GM12878 (cell line): ENCODE measurements around the gene DNAH2. TPM values are rescaled to one million over a fixed set of nuclear protein-coding genes. Genes with fewer than 3 reads are reported as not detected.

Experiments
- ATF2 ChIP-seq: IDR thresholded peaks from 2 replicates; pipeline ENCODE4 v1.6.1; 2012; ENCODE audit warnings: low read length, inconsistent platforms
- ATF7 ChIP-seq: fragments of 450-650 bp; IDR thresholded peaks from 2 replicates; pipeline ENCODE4 v1.6.1; 2016; ENCODE audit warnings: low read depth, mild to moderate bottlenecking
- BMI1 ChIP-seq: fragments of 450-650 bp; IDR thresholded peaks from 2 replicates; pipeline ENCODE4 v1.6.1; 2016; ENCODE audit warnings: mild to moderate bottlenecking, moderate library complexity, borderline replicate concordance
- BRCA1 ChIP-seq: IDR thresholded peaks from 2 replicates; pipeline ENCODE4 v1.6.1; 2011; ENCODE audit warnings: low read depth, low read length, improper control_type of control experiment
- CHD2 ChIP-seq: IDR thresholded peaks from 2 replicates; pipeline ENCODE4 v1.6.1; 2011; ENCODE audit warnings: low read depth, low read length, improper control_type of control experiment, borderline replicate concordance
- CHD4 ChIP-seq: fragments of 200-600 bp; sonication (generic); IDR thresholded peaks from 2 replicates; pipeline ENCODE4 v1.6.1; 2016; ENCODE audit warnings: mild to moderate bottlenecking
- CREB1 ChIP-seq: IDR thresholded peaks from 2 replicates; pipeline ENCODE4 v1.6.1; 2012; ENCODE audit warnings: low read depth, mild to moderate bottlenecking, inconsistent platforms
- GATAD2B ChIP-seq: fragments of 450-650 bp; conservative IDR thresholded peaks from 2 replicates; pipeline ENCODE4 v1.6.1; 2017; ENCODE audit warnings: low read depth, mild to moderate bottlenecking, moderate library complexity
- IKZF1 ChIP-seq: fragments of 450-650 bp; conservative IDR thresholded peaks from 2 replicates; pipeline ENCODE4 v1.6.1; 2017; ENCODE audit warnings: antibody characterized with exemption, mild to moderate bottlenecking
- MYB ChIP-seq: fragments of 150-350 bp; IDR thresholded peaks from 2 replicates; pipeline ENCODE4 v1.6.1; 2014; ENCODE audit warnings: mild to moderate bottlenecking, low read depth, low read length, borderline replicate concordance
- MYC ChIP-seq: IDR thresholded peaks from 2 replicates; pipeline ENCODE4 v1.6.1; 2011; ENCODE audit warnings: mild to moderate bottlenecking, low read length, moderate library complexity, inconsistent platforms; ENCODE audit not compliant: insufficient read depth, insufficient replicate concordance, insufficient read length, severe bottlenecking
- NBN ChIP-seq: fragments of 450-650 bp; IDR thresholded peaks from 2 replicates; pipeline ENCODE4 v1.6.1; 2016
- NFYB ChIP-seq: IDR thresholded peaks from 2 replicates; pipeline ENCODE4 v1.6.1; 2011; ENCODE audit warnings: low read depth, mild to moderate bottlenecking, low read length, improper control_type of control experiment, moderate library complexity; ENCODE audit not compliant: insufficient read depth
- PKNOX1 ChIP-seq: fragments of 450-650 bp; IDR thresholded peaks from 2 replicates; pipeline ENCODE4 v1.6.1; 2016; ENCODE audit warnings: mild to moderate bottlenecking
- POLR2A ChIP-seq: IDR thresholded peaks from 2 replicates; pipeline ENCODE4 v1.6.1; 2011; ENCODE audit warnings: low read depth, mild to moderate bottlenecking, low read length
- RAD21 ChIP-seq: IDR thresholded peaks from 2 replicates; pipeline ENCODE4 v1.6.1; 2011; ENCODE audit warnings: mild to moderate bottlenecking, low read depth, low read length, moderate library complexity; ENCODE audit not compliant: insufficient read depth
- SKIL ChIP-seq: fragments of 450-650 bp; IDR thresholded peaks from 2 replicates; pipeline ENCODE4 v1.6.1; 2017; ENCODE audit warnings: mild to moderate bottlenecking, low read depth, inconsistent platforms; ENCODE audit not compliant: poor library complexity, severe bottlenecking
- SRF ChIP-seq, 2 experiments: IDR thresholded peaks; 2 replicates each; pipeline ENCODE4 v1.6.1; 2011; ENCODE audit warnings: low read depth in 2 of 2, low read length in 2 of 2, mild to moderate bottlenecking in 1 of 2, moderate library complexity in 1 of 2
- STAT3 ChIP-seq: IDR thresholded peaks from 2 replicates; pipeline ENCODE4 v1.6.1; 2011; ENCODE audit warnings: low read depth, low read length, improper control_type of control experiment
- SUPT20H ChIP-seq: IDR thresholded peaks from 2 replicates; pipeline ENCODE4 v1.6.1; 2011; ENCODE audit warnings: low read depth, mild to moderate bottlenecking, low read length, moderate library complexity, borderline replicate concordance; ENCODE audit not compliant: control insufficient read depth
- SUZ12 ChIP-seq: fragments of 200-600 bp; sonication (generic); IDR thresholded peaks from one replicate; pipeline ENCODE4 v1.6.1; 2018; ENCODE audit warnings: antibody characterized with exemption, mild to moderate bottlenecking; ENCODE audit not compliant: unreplicated experiment
- ZNF217 ChIP-seq: fragments of 450-650 bp; IDR thresholded peaks from 2 replicates; pipeline ENCODE4 v1.6.1; 2017; ENCODE audit warnings: antibody characterized with exemption, mild to moderate bottlenecking
- ZNF622 ChIP-seq: fragments of 450-650 bp; IDR thresholded peaks from 2 replicates; pipeline ENCODE4 v1.6.1; 2017; ENCODE audit warnings: mild to moderate bottlenecking, inconsistent platforms
- ZNF687 ChIP-seq: fragments of 450-650 bp; IDR thresholded peaks from 2 replicates; pipeline ENCODE4 v1.6.1; 2017; ENCODE audit warnings: mild to moderate bottlenecking, moderate library complexity
- polyA plus RNA-seq, 11 experiments: library from polyadenylated mRNA; depleted of rRNA in 4 of 11; unstranded in 6 of 11; stranded (reverse) in 5 of 11; fragments of >200 nt; fragmentation: Nextera tagmentation in 4 of 11; fragmentation: Illumina TruSeq in 1 of 11; extraction: Ambion mirVana in 4 of 11; extraction: Trizol in 1 of 11; gene quantifications; 1 replicate in 1 of 11; 2 replicates in 10 of 11; pipeline versions ENCODE4 v1.2.1 to v1.2.3, GENCODE V29; 2011 to 2016; ENCODE audit warnings: inconsistent platforms in 2 of 11, missing spikeins in 2 of 11, low read depth in 1 of 11
- total RNA-seq, 4 experiments: library from RNA; depleted of rRNA in 3 of 4; stranded (reverse); fragments of >200 nt in 3 of 4; fragmentation: Illumina TruSeq in 1 of 4; extraction: Trizol in 1 of 4; gene quantifications; 2 replicates each; pipeline versions ENCODE4 v1.2.1 to v1.2.3, GENCODE V29; 2013 to 2021

Gene DNAH2
- total and polyA plus RNA-seq, 10 of the 15 experiments (the other 5 are each of a cell fraction or from before 2014, with no cell fraction given) = not detected

GRCh38 chr17:7843257-7843535, 125.7 kb downstream of the DNAH2 start (continued):
- TF ChIP-seq IKZF1 (peak; percentile 25), SRF (IDR thresholded peaks at IDR 0.05; ENCODE audit: low read depth in 2 of 2, low read length in 2 of 2) (no peak), RAD21 (no peak), POLR2A (peak; percentile 32; the same call in 1 of the 2 replicates), CHD4 (no peak), ZNF622 (no peak), BMI1 (no peak), SKIL (no peak), NBN (no peak), STAT3 (no peak), ZNF687 (no peak), SUPT20H (no peak), MYB (no peak), MYC (no peak), ATF7 (no peak), ZNF217 (no peak), GATAD2B (no peak), CHD2 (no peak), SUZ12 (no peak), NFYB (no peak), PKNOX1 (peak; percentile 6; the same call in 1 of the 2 replicates), BRCA1 (no peak), CREB1 (no peak), ATF2 (no peak)
